Measurements from ENCODE around the gene CEACAM1. TPM values are rescaled to one million over a fixed set of nuclear protein-coding genes. Genes with fewer than 3 reads are reported as not detected.

The CEACAM1 gene
- total RNA-seq, 2 experiments from 2014 or later: 1.2 to 2.0 TPM

DNA sequence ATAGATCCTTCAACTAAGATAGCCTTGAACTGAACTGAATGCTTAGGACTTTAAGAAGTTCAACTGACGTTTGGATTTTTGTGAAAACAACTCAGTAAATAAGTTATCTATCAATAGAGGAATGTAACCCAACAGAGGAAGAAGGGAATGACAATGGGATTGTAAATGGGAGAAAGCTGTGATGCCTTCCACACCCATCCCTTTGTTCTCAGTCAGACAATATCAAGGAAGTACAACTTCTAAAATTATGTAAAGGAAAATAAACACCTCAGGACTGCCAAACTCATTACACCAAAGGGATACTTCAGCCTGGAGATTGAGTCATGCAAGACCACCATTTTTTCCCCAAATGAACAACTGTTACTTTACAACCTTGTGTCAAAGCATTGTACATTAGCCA, 45.4 kb upstream of the CEACAM1 start:
- ChIA-PET CTCF (no interaction called here), POLR2A (no interaction called here)
- Histone ChIP-seq H3K27ac (ENCODE audit: low read depth in 1 of 2, low read length in 2 of 2) (no peak overlapping the region), H3K27me3 (ENCODE audit: control insufficient read depth in 1 of 2, insufficient read depth in 2 of 2, low read length in 2 of 2) (peaks cover 2 to 10% of the 10 kb centered on the region in 2 experiments), H3K36me3 (ENCODE audit: insufficient read depth, low read length) (no peaks in the 10 kb centered on the region), H3K4me1 (ENCODE audit: insufficient read depth, low read length) (no peaks in the 10 kb centered on the region), H3K9me3 (ENCODE audit: control insufficient read depth in 1 of 2, insufficient read depth in 1 of 2, low read length in 2 of 2) (no peaks in the 10 kb centered on the region), H3K4me3 (ENCODE audit: low read length) (no peak overlapping the region)
- Mint-ChIP-seq H3K4me3 (no peak overlapping the region), H3K4me1 (ENCODE audit: low read depth) (no peaks in the 10 kb centered on the region), H3K27ac (no peak overlapping the region), H3K9me3 (no peaks in the 10 kb centered on the region), H3K36me3 (ENCODE audit: low read depth) (no peaks in the 10 kb centered on the region), H3K27me3 (peaks cover 36% of the 10 kb centered on the region)
- intact Hi-C loops (cut with DNase I, micrococcal nuclease): no loop called here
- TF ChIP-seq, protein P1, sequence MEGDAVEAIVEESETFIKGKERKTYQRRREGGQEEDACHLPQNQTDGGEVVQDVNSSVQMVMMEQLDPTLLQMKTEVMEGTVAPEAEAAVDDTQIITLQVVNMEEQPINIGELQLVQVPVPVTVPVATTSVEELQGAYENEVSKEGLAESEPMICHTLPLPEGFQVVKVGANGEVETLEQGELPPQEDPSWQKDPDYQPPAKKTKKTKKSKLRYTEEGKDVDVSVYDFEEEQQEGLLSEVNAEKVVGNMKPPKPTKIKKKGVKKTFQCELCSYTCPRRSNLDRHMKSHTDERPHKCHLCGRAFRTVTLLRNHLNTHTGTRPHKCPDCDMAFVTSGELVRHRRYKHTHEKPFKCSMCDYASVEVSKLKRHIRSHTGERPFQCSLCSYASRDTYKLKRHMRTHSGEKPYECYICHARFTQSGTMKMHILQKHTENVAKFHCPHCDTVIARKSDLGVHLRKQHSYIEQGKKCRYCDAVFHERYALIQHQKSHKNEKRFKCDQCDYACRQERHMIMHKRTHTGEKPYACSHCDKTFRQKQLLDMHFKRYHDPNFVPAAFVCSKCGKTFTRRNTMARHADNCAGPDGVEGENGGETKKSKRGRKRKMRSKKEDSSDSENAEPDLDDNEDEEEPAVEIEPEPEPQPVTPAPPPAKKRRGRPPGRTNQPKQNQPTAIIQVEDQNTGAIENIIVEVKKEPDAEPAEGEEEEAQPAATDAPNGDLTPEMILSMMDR (IDR thresholded peaks at IDR 0.05): no peak
- DNase-seq (no peak), ATAC-seq (ENCODE audit: poor library complexity) (no peak)

DNA sequence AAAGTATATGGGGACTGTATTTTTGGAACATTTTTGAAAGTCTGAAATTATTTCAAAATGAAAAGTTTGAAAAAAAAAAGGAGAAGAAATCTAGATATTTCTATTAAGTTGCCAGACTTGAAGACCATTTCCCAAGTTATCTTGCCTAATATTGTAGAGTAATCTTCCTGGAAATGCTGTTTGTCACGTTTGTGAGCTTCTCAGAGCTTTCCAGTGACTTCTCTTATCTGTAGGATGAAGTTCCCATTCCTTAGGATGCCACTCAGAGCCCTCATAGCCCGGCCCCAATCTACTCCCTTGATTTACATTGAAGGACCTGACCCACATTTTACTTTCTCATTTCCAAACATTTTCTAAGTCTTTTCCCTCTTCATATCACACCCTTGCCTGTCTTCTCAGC, 42.8 kb upstream of the CEACAM1 start:
- ChIA-PET CTCF (no interaction called here), POLR2A (interaction anchor here (0.6 kb wide), 1 partner anchor 96 kb away, joined by 3 read pairs; no protein-coding TSS in a partner anchor)
- intact Hi-C loops (cut with DNase I, micrococcal nuclease): no loop called here
- H3K27me3 Mint-ChIP-seq: peaks cover 29% of the 10 kb centered on the region
- ATAC-seq (ENCODE audit: poor library complexity) (no peak), DNase-seq (no peak)
- no peak overlapping the region for H3K4me3 ChIP-seq (ENCODE audit: low read length)
- no peaks in the 10 kb centered on the region for H3K9me3 Mint-ChIP-seq
- no peaks in the 10 kb centered on the region for H3K36me3 Mint-ChIP-seq (ENCODE audit: low read depth)
- H3K4me3 Mint-ChIP-seq: no peak overlapping the region
- TF ChIP-seq, protein P1 (IDR thresholded peaks at IDR 0.05): no peak
- H3K27ac ChIP-seq (ENCODE audit: low read depth in 1 of 2, low read length in 2 of 2): no peak overlapping the region
- no peaks in the 10 kb centered on the region for H3K36me3 ChIP-seq (ENCODE audit: insufficient read depth, low read length)
- no peaks in the 10 kb centered on the region for H3K4me1 Mint-ChIP-seq (ENCODE audit: low read depth)
- H3K9me3 ChIP-seq (ENCODE audit: control insufficient read depth in 1 of 2, insufficient read depth in 1 of 2, low read length in 2 of 2): no peaks in the 10 kb centered on the region
- H3K4me1 ChIP-seq (ENCODE audit: insufficient read depth, low read length): no peaks in the 10 kb centered on the region
- H3K27me3 ChIP-seq (ENCODE audit: control insufficient read depth in 1 of 2, insufficient read depth in 2 of 2, low read length in 2 of 2): no peaks in the 10 kb centered on the region
- no peak overlapping the region for H3K27ac Mint-ChIP-seq

DNA sequence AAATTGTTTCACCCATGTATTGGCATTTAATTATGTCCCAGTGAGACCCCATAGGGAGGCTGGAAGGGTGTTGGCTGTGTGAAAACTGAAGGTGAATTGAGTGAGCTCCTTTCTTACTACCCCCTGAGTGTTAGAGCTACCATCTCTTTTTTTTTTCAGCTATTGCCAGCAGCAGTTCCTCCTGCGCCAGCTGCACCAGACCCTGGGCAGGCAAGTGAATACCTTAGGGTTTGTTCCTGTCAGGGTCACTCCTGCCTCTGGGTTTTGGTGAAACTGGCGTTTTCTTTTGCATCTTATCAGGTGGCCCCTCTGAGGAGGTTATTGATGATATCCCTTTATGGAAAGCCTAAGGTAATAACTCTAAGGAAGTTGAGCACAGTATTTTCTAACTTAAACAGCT, 40.9 kb upstream of the CEACAM1 start:
- no peaks in the 10 kb centered on the region for H3K27me3 ChIP-seq (ENCODE audit: control insufficient read depth in 1 of 2, insufficient read depth in 2 of 2, low read length in 2 of 2)
- TF ChIP-seq, protein P1 (IDR thresholded peaks at IDR 0.05): no peak
- intact Hi-C loops (cut with DNase I, micrococcal nuclease): no loop called here
- no peak for ATAC-seq (ENCODE audit: poor library complexity)
- no peaks in the 10 kb centered on the region for H3K4me1 ChIP-seq (ENCODE audit: insufficient read depth, low read length)
- H3K27ac ChIP-seq (ENCODE audit: low read depth in 1 of 2, low read length in 2 of 2): no peak overlapping the region
- H3K4me3 ChIP-seq (ENCODE audit: low read length): no peak overlapping the region
- H3K4me3 Mint-ChIP-seq: no peak overlapping the region
- ChIA-PET CTCF (no interaction called here), POLR2A (no interaction called here)
- H3K36me3 Mint-ChIP-seq (ENCODE audit: low read depth): no peaks in the 10 kb centered on the region
- peaks cover 25% of the 10 kb centered on the region for H3K27me3 Mint-ChIP-seq
- no peak overlapping the region for H3K27ac Mint-ChIP-seq
- H3K4me1 Mint-ChIP-seq (ENCODE audit: low read depth): no peaks in the 10 kb centered on the region
- H3K36me3 ChIP-seq (ENCODE audit: insufficient read depth, low read length): no peaks in the 10 kb centered on the region
- no peaks in the 10 kb centered on the region for H3K9me3 ChIP-seq (ENCODE audit: control insufficient read depth in 1 of 2, insufficient read depth in 1 of 2, low read length in 2 of 2)
- DNase-seq: no peak
- H3K9me3 Mint-ChIP-seq: no peaks in the 10 kb centered on the region

All from CD4-positive, alpha-beta T cell (primary cell).